DND-41 (cell line): ENCODE results near the gene SPECC1.

Experiments
- EZH2 ChIP-seq: IDR thresholded peaks from 3 replicates; pipeline ENCODE4 v1.6.1; 2012; ENCODE audit warnings: borderline replicate concordance, low read depth, mild to moderate bottlenecking, moderate library complexity, low read length, inconsistent platforms; ENCODE audit not compliant: severe bottlenecking
- TF ChIP-seq, protein P1 (sequence below): IDR thresholded peaks from 2 replicates; pipeline ENCODE4 v1.5.1; 2012; ENCODE audit warnings: borderline replicate concordance, low read length, moderate library complexity, mild to moderate bottlenecking; ENCODE audit not compliant: poor library complexity, severe bottlenecking; ENCODE audit errors: extremely low read depth

DNA sequence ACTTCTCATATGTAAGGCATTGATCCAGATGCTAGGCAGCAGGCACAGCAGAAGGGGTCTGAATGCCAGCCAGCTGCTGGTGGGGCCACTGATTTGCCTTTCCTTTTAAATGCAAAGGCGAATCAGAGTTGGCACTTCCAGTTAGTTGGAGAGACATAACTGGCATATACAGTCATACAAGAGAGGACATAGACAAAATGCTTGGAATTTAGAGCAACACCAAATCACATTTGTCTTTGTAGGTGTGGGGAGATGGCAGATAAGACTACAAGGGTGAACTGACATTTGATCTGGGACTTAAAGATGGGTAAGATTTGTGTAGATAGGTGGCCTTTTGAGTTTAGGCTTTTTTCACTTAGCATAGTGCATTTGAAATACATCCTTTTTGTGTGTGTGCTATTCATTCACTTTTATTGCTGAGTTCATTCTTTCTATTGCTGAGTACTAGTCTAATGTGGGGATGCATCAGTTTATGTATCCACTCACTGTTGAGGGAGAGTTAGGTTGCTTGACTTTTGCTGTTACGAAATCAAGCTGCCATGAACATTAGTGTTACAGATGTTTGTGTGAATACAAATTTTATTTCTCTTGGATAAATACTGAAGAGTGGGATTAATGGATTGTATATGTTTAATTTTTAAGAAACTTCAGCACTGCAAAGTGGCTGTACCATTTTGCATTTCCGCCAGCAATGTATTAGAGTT, 74.1 kb downstream of the SPECC1 start:
- TF ChIP-seq, protein P1, sequence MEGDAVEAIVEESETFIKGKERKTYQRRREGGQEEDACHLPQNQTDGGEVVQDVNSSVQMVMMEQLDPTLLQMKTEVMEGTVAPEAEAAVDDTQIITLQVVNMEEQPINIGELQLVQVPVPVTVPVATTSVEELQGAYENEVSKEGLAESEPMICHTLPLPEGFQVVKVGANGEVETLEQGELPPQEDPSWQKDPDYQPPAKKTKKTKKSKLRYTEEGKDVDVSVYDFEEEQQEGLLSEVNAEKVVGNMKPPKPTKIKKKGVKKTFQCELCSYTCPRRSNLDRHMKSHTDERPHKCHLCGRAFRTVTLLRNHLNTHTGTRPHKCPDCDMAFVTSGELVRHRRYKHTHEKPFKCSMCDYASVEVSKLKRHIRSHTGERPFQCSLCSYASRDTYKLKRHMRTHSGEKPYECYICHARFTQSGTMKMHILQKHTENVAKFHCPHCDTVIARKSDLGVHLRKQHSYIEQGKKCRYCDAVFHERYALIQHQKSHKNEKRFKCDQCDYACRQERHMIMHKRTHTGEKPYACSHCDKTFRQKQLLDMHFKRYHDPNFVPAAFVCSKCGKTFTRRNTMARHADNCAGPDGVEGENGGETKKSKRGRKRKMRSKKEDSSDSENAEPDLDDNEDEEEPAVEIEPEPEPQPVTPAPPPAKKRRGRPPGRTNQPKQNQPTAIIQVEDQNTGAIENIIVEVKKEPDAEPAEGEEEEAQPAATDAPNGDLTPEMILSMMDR = no peak
- TF ChIP-seq EZH2 = no peak
